ENCODE data around the gene HOXB5.

The HOXB5 gene

DNA sequence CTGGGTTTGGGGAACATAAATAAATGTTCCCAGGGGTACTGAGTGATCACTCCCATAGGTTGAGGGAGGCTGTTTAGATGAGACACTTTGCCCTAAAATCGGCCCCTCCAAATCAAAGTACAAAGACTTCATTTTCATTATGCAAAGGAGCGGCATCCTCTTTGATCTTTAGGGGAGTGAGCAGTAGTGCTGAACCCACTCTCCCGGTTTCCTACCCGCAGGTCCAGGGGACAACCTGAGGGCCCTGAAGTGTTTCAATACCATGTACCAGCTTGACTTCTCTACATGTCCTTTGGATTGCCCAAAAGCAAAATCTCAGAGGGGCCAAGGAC is 7.6 kb upstream of the HOXB5 start:
- peaks cover 9% of the 10 kb centered on the region for H3K27me3 ChIP-seq (ENCODE audit: insufficient read depth, low read length, poor library complexity)
- TF ChIP-seq, protein P1, sequence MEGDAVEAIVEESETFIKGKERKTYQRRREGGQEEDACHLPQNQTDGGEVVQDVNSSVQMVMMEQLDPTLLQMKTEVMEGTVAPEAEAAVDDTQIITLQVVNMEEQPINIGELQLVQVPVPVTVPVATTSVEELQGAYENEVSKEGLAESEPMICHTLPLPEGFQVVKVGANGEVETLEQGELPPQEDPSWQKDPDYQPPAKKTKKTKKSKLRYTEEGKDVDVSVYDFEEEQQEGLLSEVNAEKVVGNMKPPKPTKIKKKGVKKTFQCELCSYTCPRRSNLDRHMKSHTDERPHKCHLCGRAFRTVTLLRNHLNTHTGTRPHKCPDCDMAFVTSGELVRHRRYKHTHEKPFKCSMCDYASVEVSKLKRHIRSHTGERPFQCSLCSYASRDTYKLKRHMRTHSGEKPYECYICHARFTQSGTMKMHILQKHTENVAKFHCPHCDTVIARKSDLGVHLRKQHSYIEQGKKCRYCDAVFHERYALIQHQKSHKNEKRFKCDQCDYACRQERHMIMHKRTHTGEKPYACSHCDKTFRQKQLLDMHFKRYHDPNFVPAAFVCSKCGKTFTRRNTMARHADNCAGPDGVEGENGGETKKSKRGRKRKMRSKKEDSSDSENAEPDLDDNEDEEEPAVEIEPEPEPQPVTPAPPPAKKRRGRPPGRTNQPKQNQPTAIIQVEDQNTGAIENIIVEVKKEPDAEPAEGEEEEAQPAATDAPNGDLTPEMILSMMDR (IDR thresholded peaks at IDR 0.05; ENCODE audit: borderline replicate concordance, extremely low read depth, low read length, poor library complexity, severe bottlenecking) = no peak
- TF ChIP-seq EZH2 (IDR thresholded peaks at IDR 0.05; ENCODE audit: borderline replicate concordance, low read depth, low read length, severe bottlenecking) = no peak
- ATAC-seq (ENCODE audit: insufficient read depth, low read depth) (no peak), DNase-seq (no peak)
- no peaks in the 10 kb centered on the region for H3K4me1 ChIP-seq (ENCODE audit: insufficient read depth, low read length)
- H2AFZ ChIP-seq (ENCODE audit: low read depth, low read length) = no peak overlapping the region
- no peaks in the 10 kb centered on the region for H3K79me2 ChIP-seq (ENCODE audit: insufficient read depth, low read length)
- H3K27ac ChIP-seq (ENCODE audit: low read length) = no peak overlapping the region
- H3K9ac ChIP-seq (ENCODE audit: low read depth, low read length) = no peak overlapping the region
- H3K4me2 ChIP-seq (ENCODE audit: insufficient read depth, low read length) = no peak overlapping the region
- H3K9me3 ChIP-seq (ENCODE audit: insufficient read depth, low read length, severe bottlenecking) = no peaks in the 10 kb centered on the region
- no peaks in the 10 kb centered on the region for H4K20me1 ChIP-seq (ENCODE audit: insufficient read depth, low read length)
- H3K36me3 ChIP-seq (ENCODE audit: insufficient read depth, low read length) = no peaks in the 10 kb centered on the region
- no peak overlapping the region for H3K4me3 ChIP-seq (ENCODE audit: low read depth in 1 of 2, low read length in 2 of 2)

DNA sequence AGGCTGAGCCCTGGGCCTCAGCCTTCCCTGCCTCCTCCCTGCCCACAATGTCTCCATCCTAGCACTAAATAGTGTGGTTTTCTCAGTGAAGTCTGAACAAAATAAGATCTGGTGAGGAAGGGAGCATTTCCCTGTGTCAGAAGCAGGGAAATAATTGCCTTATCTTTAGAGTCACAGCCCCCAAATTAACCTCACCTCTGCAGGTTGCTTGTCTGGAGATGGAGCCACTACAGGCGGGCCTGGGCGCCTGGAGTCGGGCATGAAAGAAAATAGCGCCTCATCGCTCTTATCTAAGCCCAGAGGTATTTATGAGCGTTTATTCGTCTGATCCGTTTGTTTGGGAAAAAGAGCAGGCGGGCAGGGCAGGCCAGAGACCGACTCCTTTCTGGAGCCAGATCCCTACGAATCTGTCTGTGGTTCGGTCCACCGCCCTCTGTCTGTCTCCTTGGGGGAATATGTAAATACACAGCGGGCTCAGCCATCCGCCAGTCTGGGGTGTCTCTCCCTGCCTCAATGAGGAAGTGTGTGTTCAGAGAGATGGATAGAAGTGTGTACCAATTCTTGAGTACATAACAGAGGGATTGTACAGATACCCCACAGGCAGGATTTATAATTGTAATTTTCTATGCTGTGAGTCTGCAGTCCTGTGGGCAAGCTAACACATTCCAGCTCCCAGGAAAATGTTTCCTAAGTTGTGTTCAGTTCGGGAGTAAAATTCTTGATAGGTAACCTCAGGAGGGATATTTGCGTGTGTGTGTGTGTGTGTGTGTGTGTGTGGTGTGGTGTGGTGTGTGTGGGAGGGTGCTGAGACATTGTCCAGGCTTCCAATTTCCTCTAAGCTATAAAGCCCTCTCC is 6.9 kb upstream of the HOXB5 start:
- peaks cover 8% of the 10 kb centered on the region for H3K27me3 ChIP-seq (ENCODE audit: insufficient read depth, low read length, poor library complexity)
- no peaks in the 10 kb centered on the region for H3K79me2 ChIP-seq (ENCODE audit: insufficient read depth, low read length)

DNA sequence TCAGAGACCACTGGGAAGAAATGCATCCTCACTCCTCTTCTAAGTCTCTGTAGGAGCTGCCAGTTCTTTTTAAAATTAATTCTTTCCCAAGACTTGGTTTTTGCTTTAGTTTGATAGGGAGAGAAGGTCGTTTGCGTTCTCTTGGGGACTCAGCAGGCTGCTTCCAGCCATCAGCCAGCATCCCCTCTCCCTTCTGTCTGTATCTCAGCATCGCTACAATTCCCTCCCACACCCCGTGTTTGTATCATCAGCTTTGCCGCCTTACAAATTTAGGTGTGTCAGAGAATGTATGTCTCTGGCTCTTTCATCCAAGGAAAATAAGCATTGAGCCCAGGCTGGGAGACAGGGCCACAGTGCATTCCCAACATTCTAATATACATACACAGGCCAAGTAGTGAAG is 5.8 kb upstream of the HOXB5 start:
- TF ChIP-seq EZH2 (IDR thresholded peaks at IDR 0.05; ENCODE audit: borderline replicate concordance, low read depth, low read length, severe bottlenecking) = no peak
- TF ChIP-seq, protein P1 (IDR thresholded peaks at IDR 0.05; ENCODE audit: borderline replicate concordance, extremely low read depth, low read length, poor library complexity, severe bottlenecking) = no peak
- H3K27me3 ChIP-seq (ENCODE audit: insufficient read depth, low read length, poor library complexity) = peaks cover 5% of the 10 kb centered on the region
- no peak overlapping the region for H3K4me2 ChIP-seq (ENCODE audit: insufficient read depth, low read length)
- H3K36me3 ChIP-seq (ENCODE audit: insufficient read depth, low read length) = no peaks in the 10 kb centered on the region
- no peak overlapping the region for H3K4me3 ChIP-seq (ENCODE audit: low read depth in 1 of 2, low read length in 2 of 2)
- no peak overlapping the region for H3K27ac ChIP-seq (ENCODE audit: low read length)
- no peaks in the 10 kb centered on the region for H3K9me3 ChIP-seq (ENCODE audit: insufficient read depth, low read length, severe bottlenecking)
- H3K4me1 ChIP-seq (ENCODE audit: insufficient read depth, low read length) = no peaks in the 10 kb centered on the region
- H2AFZ ChIP-seq (ENCODE audit: low read depth, low read length) = no peak overlapping the region
- no peaks in the 10 kb centered on the region for H4K20me1 ChIP-seq (ENCODE audit: insufficient read depth, low read length)
- H3K9ac ChIP-seq (ENCODE audit: low read depth, low read length) = no peak overlapping the region
- no peak for DNase-seq
- H3K79me2 ChIP-seq (ENCODE audit: insufficient read depth, low read length) = no peaks in the 10 kb centered on the region
- no peak for ATAC-seq (ENCODE audit: insufficient read depth, low read depth)

More for the DNA sequence above, 6.9 kb upstream of the HOXB5 start:
- Histone ChIP-seq H3K4me1 (ENCODE audit: insufficient read depth, low read length) (no peaks in the 10 kb centered on the region), H2AFZ (ENCODE audit: low read depth, low read length) (no peak overlapping the region), H4K20me1 (ENCODE audit: insufficient read depth, low read length) (no peaks in the 10 kb centered on the region), H3K4me2 (ENCODE audit: insufficient read depth, low read length) (no peak overlapping the region), H3K36me3 (ENCODE audit: insufficient read depth, low read length) (no peaks in the 10 kb centered on the region), H3K9ac (ENCODE audit: low read depth, low read length) (no peak overlapping the region), H3K4me3 (ENCODE audit: low read depth in 1 of 2, low read length in 2 of 2) (no peak overlapping the region), H3K9me3 (ENCODE audit: insufficient read depth, low read length, severe bottlenecking) (no peaks in the 10 kb centered on the region), H3K27ac (ENCODE audit: low read length) (no peak overlapping the region)
- no peak for DNase-seq
- TF ChIP-seq, protein P1 (IDR thresholded peaks at IDR 0.05; ENCODE audit: borderline replicate concordance, extremely low read depth, low read length, poor library complexity, severe bottlenecking) = no peak
- no peak for ATAC-seq (ENCODE audit: insufficient read depth, low read depth)

Measured in DND-41 (cell line).